Neural progenitor cell (in vitro differentiated cells): ENCODE data around the gene EIF3B. TPM values are rescaled to one million over a fixed set of nuclear protein-coding genes. Genes with fewer than 3 reads are reported as not detected.
"Not testable (repeated sequence)": the region's sequence is repeated elsewhere in the genome, so short reads cannot be mapped to it uniquely, and the experiment has no call there.

Experiments used
- DNase-seq: peaks from one replicate; pipeline ENCODE4 v3.0.0-alpha.2; 2016; ENCODE audit warnings: low spot score
- H2AFZ ChIP-seq: fragments of 200-600 bp; sonication (generic); replicated peaks from 2 replicates; pipeline ENCODE4 v1.6.1; 2016; ENCODE audit warnings: antibody characterized with exemption
- H3F3A ChIP-seq: fragments of 200-600 bp; sonication (generic); 2 replicates; pipeline ENCODE4 v1.6.1; 2016; ENCODE audit warnings: antibody characterized with exemption, low read depth
- H3K27ac ChIP-seq: fragments of 200-600 bp; sonication (generic); 2 replicates; pipeline ENCODE4 v1.5.1; 2016; ENCODE audit warnings: mild to moderate bottlenecking
- H3K27me3 ChIP-seq: fragments of 200-600 bp; sonication (generic); 2 replicates; pipeline ENCODE4 v1.6.1; 2016; ENCODE audit warnings: mild to moderate bottlenecking, moderate library complexity
- H3K36me3 ChIP-seq: fragments of 200-600 bp; sonication (generic); 2 replicates; pipeline ENCODE4 v1.5.1; 2016
- H3K4me1 ChIP-seq: fragments of 200-600 bp; sonication (generic); 2 replicates; pipeline ENCODE4 v1.6.1; 2016; ENCODE audit warnings: mixed run types
- H3K4me2 ChIP-seq: fragments of 200-600 bp; sonication (generic); 2 replicates; pipeline ENCODE4 v1.6.1; 2016
- H3K4me3 ChIP-seq: fragments of 200-600 bp; sonication (generic); 2 replicates; pipeline ENCODE4 v1.5.1; 2016
- H3K79me2 ChIP-seq: fragments of 200-600 bp; sonication (generic); 2 replicates; pipeline ENCODE4 v1.6.1; 2016; ENCODE audit warnings: low read depth
- H3K9ac ChIP-seq: fragments of 200-600 bp; sonication (generic); 2 replicates; pipeline ENCODE4 v1.6.1; 2016
- H3K9me3 ChIP-seq: fragments of 200-600 bp; sonication (generic); 2 replicates; pipeline ENCODE4 v1.5.1; 2016; ENCODE audit warnings: low read depth
- H4K20me1 ChIP-seq: fragments of 200-600 bp; sonication (generic); 2 replicates; pipeline ENCODE4 v1.6.1; 2016; ENCODE audit warnings: low read depth
- H3K27ac Mint-ChIP-seq: 3 replicates; pipeline ENCODE4 v1.8.0; 2021; ENCODE audit warnings: mixed read lengths
- H3K27me3 Mint-ChIP-seq: 2 replicates; pipeline ENCODE4 v1.8.0; 2022; ENCODE audit warnings: low read depth, mild to moderate bottlenecking, inconsistent platforms, moderate library complexity, mixed read lengths; ENCODE audit not compliant: insufficient read depth
- H3K36me3 Mint-ChIP-seq: 3 replicates; pipeline ENCODE4 v1.8.0; 2021; ENCODE audit warnings: mixed read lengths
- H3K4me1 Mint-ChIP-seq: 3 replicates; pipeline ENCODE4 v1.8.0; 2021; ENCODE audit warnings: mixed read lengths
- H3K4me3 Mint-ChIP-seq: 3 replicates; pipeline ENCODE4 v1.8.0; 2021; ENCODE audit warnings: mild to moderate bottlenecking, moderate library complexity, mixed read lengths
- H3K9me3 Mint-ChIP-seq: 3 replicates; pipeline ENCODE4 v1.8.0; 2020; ENCODE audit warnings: mixed read lengths
- EZH2 ChIP-seq: fragments of 200-600 bp; sonication (generic); IDR thresholded peaks from 2 replicates; pipeline ENCODE4 v1.6.1; 2017; ENCODE audit warnings: antibody characterized with exemption, mild to moderate bottlenecking, moderate library complexity
- EZH2phosphoT487 ChIP-seq: fragments of 200-600 bp; sonication (generic); IDR thresholded peaks from 2 replicates; pipeline ENCODE4 v1.6.1; 2017; ENCODE audit warnings: antibody characterized with exemption
- total RNA-seq: library from RNA; depleted of rRNA; stranded (reverse); fragments of >200 nt; gene quantifications from 2 replicates; pipeline ENCODE4 v1.2.3, GENCODE V29; 2015; ENCODE audit warnings: low replicate concordance
- TF ChIP-seq, protein P1 (sequence below): fragments of 200-600 bp; sonication (generic); IDR thresholded peaks from 2 replicates; pipeline ENCODE4 v1.5.1; 2017; ENCODE audit warnings: antibody characterized with exemption, mild to moderate bottlenecking

The EIF3B gene
- total RNA-seq, 1 donor from 2014 or later = 146 TPM

DNA sequence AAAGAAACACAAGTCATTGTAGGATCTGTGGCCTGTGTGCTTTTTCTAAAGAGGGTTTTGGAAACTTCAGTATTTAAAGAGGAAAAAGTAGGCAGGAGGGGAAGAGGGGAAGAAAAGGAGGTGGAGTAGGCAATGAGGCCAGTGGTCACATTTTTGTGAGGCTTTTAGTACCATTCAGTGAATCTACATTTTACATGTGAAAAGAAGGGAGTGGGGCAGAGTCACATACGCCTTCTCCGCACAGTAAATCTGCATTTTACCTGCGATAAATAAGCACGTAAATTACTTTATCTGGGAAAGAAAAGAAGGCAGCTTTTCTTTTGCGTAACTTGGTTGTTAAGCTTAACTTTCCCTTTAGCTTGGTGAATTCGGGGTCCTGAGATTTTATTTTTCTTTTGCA, 62.0 kb downstream of the EIF3B start:
- Histone ChIP-seq H3K27ac (no peak overlapping the region), H3K4me1 (no peaks in the 10 kb centered on the region), H2AFZ (no peak overlapping the region), H3K4me2 (no peak overlapping the region), H3F3A (peaks cover 6% of the 10 kb centered on the region), H3K79me2 (peaks cover 20% of the 10 kb centered on the region), H3K27me3 (no peaks in the 10 kb centered on the region), H4K20me1 (peaks cover 4% of the 10 kb centered on the region), H3K9ac (no peak overlapping the region), H3K4me3 (no peak overlapping the region), H3K9me3 (no peaks in the 10 kb centered on the region), H3K36me3 (no peaks in the 10 kb centered on the region)
- Mint-ChIP-seq H3K27me3 (peaks cover 3% of the 10 kb centered on the region), H3K27ac (no peak overlapping the region), H3K36me3 (peaks cover 8% of the 10 kb centered on the region), H3K9me3 (no peaks in the 10 kb centered on the region), H3K4me1 (peaks cover 3% of the 10 kb centered on the region), H3K4me3 (no peak overlapping the region)
- DNase-seq = no peak
- TF ChIP-seq, protein P1, sequence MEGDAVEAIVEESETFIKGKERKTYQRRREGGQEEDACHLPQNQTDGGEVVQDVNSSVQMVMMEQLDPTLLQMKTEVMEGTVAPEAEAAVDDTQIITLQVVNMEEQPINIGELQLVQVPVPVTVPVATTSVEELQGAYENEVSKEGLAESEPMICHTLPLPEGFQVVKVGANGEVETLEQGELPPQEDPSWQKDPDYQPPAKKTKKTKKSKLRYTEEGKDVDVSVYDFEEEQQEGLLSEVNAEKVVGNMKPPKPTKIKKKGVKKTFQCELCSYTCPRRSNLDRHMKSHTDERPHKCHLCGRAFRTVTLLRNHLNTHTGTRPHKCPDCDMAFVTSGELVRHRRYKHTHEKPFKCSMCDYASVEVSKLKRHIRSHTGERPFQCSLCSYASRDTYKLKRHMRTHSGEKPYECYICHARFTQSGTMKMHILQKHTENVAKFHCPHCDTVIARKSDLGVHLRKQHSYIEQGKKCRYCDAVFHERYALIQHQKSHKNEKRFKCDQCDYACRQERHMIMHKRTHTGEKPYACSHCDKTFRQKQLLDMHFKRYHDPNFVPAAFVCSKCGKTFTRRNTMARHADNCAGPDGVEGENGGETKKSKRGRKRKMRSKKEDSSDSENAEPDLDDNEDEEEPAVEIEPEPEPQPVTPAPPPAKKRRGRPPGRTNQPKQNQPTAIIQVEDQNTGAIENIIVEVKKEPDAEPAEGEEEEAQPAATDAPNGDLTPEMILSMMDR = no peak
- TF ChIP-seq EZH2 (no peak), EZH2phosphoT487 (no peak)

DNA sequence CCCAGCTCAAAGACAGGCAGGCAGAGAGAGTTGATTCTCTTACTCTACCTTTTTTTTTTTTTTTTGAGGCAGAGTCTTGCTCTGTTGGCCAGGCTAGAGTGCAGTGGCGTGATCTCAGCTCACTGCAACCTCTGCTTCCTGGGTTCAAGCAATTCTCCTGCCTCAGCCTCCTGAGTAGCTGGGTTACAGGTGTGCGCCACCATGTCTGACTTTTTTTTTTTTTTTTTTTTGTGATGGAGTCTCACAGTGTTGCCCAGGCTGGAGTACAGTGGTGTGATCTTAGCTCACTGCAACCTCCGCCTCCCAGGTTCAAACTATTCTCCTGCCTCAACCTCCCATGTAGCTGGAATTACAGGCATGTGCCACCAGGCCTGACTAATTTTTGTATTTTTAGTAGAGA, 62.6 kb downstream of the EIF3B start:
- not testable (repeated sequence) for H3K36me3 ChIP-seq, H3K27ac Mint-ChIP-seq, DNase-seq, H3K4me1 Mint-ChIP-seq, H3K9me3 Mint-ChIP-seq, H3K27ac ChIP-seq, H3K27me3 ChIP-seq, H3K4me2 ChIP-seq, H2AFZ ChIP-seq, H3K36me3 Mint-ChIP-seq, H3K27me3 Mint-ChIP-seq, H3K4me3 ChIP-seq, H3K4me1 ChIP-seq, H3F3A ChIP-seq, H3K9ac ChIP-seq, H4K20me1 ChIP-seq, H3K4me3 Mint-ChIP-seq, H3K9me3 ChIP-seq
- peaks cover 20% of the 10 kb centered on the region for H3K79me2 ChIP-seq

- no peak overlapping the region for H3K4me3 ChIP-seq
- no peak overlapping the region for H2AFZ ChIP-seq
- no peaks in the 10 kb centered on the region for H3K27me3 ChIP-seq
- H3K4me1 ChIP-seq = no peaks in the 10 kb centered on the region
- H3K9ac ChIP-seq = no peak overlapping the region
- Mint-ChIP-seq H3K27ac (no peak overlapping the region), H3K9me3 (no peaks in the 10 kb centered on the region), H3K4me1 (no peaks in the 10 kb centered on the region), H3K36me3 (peaks cover 8% of the 10 kb centered on the region), H3K27me3 (peaks cover 4% of the 10 kb centered on the region), H3K4me3 (no peak overlapping the region)
- no peaks in the 10 kb centered on the region for H3K9me3 ChIP-seq
- peaks cover 20% of the 10 kb centered on the region for H3K79me2 ChIP-seq
- H3K27ac ChIP-seq = no peak overlapping the region
- no peaks in the 10 kb centered on the region for H3K36me3 ChIP-seq
- no peak overlapping the region for H3K4me2 ChIP-seq
- H4K20me1 ChIP-seq = no peaks in the 10 kb centered on the region
- peaks cover 6% of the 10 kb centered on the region for H3F3A ChIP-seq
- TF ChIP-seq EZH2 (no peak), EZH2phosphoT487 (no peak)
- TF ChIP-seq, protein P1 = no peak
- no peak for DNase-seq
Measured at GRCh38 chr7:2417981-2418481, 63.4 kb downstream of the EIF3B start.

DNA sequence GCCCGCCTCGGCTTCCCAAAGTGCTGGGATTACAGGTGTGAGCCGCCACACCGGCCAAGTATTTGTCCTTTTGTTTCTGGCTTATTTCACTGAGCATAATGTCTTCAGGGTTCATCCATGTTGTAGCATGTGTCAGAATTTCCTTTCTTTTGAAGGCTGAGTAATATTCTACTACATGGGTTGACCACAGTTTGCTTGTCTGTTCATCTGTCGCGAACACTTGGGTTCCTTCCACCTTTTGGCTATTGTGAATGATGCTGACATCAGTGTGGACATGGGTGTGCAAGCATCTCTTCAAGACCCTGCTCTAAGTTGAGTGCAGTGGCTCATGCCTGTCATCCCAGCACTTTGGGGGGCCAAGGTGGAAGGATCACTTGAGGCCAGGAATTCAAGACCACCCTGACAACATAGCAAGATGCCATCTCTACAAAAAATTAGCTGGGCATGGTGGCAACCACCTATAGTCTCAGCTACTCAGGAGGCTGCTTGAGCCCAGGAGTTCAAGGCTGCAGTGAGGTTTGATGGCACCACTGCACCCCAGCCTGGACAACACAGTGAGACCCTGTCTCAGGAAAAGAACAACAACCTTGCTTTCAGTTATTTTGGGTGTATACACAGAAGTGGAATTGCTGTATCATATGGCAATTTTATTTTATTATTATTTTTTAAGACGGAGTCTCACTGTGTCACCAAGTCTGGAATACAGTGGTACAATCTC, 65.7 kb downstream of the EIF3B start:
- H3F3A ChIP-seq = peaks cover 6% of the 10 kb centered on the region
- no peak overlapping the region for H3K27ac Mint-ChIP-seq

More for the DNA sequence above, 65.7 kb downstream of the EIF3B start:
- H3K4me1 Mint-ChIP-seq = peaks cover 11% of the 10 kb centered on the region
- Histone ChIP-seq H2AFZ (no peak overlapping the region), H3K4me3 (no peak overlapping the region), H3K4me1 (no peaks in the 10 kb centered on the region), H3K4me2 (no peak overlapping the region), H3K79me2 (peaks cover 13% of the 10 kb centered on the region), H3K27ac (no peak overlapping the region), H3K36me3 (no peaks in the 10 kb centered on the region), H3K27me3 (no peaks in the 10 kb centered on the region), H3K9ac (no peak overlapping the region), H3K9me3 (no peaks in the 10 kb centered on the region), H4K20me1 (no peaks in the 10 kb centered on the region)
- DNase-seq = no peak
- H3K4me3 Mint-ChIP-seq = no peak overlapping the region
- H3K9me3 Mint-ChIP-seq = no peaks in the 10 kb centered on the region
- H3K27me3 Mint-ChIP-seq = peaks cover 6% of the 10 kb centered on the region
- no peak for TF ChIP-seq EZH2
- TF ChIP-seq, protein P1 = no peak
- no peak for TF ChIP-seq EZH2phosphoT487
- peaks cover 6% of the 10 kb centered on the region for H3K36me3 Mint-ChIP-seq
